ENCODE results near the gene DGKB.
"Not testable (repeated sequence)": the region's sequence is repeated elsewhere in the genome, so short reads cannot be mapped to it uniquely, and the experiment has no call there.

The DGKB gene

GRCh38 chr7:14292737-14293136 is 609.8 kb downstream of the DGKB start:
- no peak for DNase-seq (ENCODE audit: low spot score)

GRCh38 chr7:14289957-14290356 is 612.6 kb downstream of the DGKB start:
- no peak for DNase-seq (ENCODE audit: low spot score)

DNA sequence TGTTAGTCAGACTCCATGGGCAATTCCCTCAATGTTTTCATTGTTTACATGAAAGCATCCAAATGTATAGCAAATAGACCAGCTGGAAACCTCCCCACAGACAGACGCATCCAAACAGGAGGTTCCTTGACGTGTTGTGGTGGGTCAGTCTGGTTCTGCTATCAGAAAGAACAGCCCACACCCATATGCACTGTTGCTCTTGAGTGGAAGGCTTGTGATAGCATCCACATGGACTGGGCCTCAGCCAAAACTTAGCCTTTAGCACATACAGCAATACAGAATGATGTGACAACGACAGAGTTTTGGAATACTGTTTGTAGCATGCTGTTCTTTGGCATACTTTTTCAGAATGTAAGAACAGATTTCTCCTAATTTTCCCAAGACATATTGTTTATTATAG is 613.9 kb downstream of the DGKB start:
- no peak for DNase-seq (ENCODE audit: low spot score)

GRCh38 chr7:14287398-14287797 is 615.2 kb downstream of the DGKB start:
- no peak for DNase-seq (ENCODE audit: low spot score)

GRCh38 chr7:14286036-14286435 is 616.5 kb downstream of the DGKB start:
- DNase-seq (ENCODE audit: low spot score), result no peak

- DNase-seq (ENCODE audit: low spot score), result not testable (repeated sequence)
Observed at GRCh38 chr7:14279065-14279871, 623.3 kb downstream of the DGKB start.

GRCh38 chr7:14275356-14275755 is 627.2 kb downstream of the DGKB start:
- DNase-seq (ENCODE audit: low spot score), result no peak

DNA sequence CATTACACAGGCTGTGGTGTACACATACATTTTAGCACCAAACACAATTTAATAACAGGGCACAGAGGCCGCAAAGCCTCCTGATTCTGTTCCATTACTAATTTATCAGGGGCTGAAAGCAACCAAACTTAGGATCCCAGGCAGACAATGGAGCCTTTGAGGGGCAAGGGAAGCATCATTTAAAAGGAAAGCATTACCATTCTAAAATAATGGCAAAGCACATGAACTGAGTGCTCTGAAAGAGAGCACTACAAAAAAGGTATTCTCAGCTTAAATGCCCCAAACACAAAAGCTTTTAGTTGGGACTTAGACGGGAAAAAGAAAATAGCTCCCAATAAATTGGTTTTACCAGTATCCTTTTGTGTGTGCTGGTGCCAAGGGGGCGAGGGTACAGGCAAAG is 631.1 kb downstream of the DGKB start:
- no peak for DNase-seq (ENCODE audit: low spot score)

DNA sequence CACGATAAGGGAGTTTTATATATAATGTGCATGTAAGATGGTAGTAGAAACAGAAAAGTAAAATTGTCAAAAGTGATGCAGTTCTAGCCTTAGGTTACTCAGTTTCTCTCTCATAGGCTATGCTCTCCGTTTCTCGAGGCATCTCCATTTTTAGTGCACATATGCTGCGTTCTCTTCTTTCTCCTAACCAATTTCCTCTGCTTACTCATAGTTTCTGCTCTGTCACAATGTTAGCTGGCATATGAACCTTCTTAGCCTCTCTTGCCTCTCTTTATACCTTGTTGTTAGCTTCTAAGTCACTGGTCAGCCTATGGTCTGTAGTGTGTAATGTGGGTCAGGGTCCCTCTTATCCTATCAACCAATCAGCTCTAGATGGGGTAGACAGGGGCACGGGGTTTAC is 632.5 kb downstream of the DGKB start:
- no peak for DNase-seq (ENCODE audit: low spot score)

- DNase-seq (ENCODE audit: low spot score), result no peak
Observed at GRCh38 chr7:14260011-14260410, 642.5 kb downstream of the DGKB start.

DNA sequence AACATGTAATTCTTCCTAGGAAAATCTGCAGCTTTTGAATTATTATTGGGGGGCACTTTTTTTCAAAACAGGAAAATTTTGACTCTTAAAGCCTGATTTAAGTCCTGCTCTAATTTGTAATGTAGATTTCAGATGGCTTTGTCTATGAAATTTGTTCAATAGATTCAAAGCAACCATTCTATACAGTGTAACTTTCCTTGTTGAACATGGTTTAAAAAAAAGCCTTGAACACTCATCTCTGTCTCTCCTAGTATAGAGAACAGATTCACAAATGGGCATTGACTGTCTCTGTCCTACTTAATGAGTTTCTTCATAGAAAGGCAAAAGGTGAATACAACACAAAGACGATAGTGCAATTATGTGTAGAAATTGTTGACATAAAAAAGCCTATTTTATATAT is 643.7 kb downstream of the DGKB start:
- no peak for DNase-seq (ENCODE audit: low spot score)

DNA sequence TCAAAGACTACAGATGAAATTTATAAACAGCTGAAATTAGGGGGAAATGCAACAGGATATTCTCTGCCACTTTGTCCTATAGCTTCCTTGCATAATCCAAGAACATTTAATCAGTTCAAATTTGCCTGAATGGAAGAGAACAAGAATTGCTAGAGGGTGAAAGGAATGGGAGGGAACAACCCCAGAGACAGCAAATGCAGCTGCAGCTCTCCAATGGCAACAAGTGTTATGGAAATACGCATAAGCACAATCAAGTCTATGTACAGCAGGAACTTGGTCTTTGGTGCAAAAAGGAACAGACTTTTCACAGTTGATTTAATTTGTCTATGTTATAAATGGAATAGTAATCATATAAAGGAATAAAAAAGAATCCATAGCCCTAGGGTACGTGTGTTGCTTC is 644.1 kb downstream of the DGKB start:
- no peak for DNase-seq (ENCODE audit: low spot score)

DNA sequence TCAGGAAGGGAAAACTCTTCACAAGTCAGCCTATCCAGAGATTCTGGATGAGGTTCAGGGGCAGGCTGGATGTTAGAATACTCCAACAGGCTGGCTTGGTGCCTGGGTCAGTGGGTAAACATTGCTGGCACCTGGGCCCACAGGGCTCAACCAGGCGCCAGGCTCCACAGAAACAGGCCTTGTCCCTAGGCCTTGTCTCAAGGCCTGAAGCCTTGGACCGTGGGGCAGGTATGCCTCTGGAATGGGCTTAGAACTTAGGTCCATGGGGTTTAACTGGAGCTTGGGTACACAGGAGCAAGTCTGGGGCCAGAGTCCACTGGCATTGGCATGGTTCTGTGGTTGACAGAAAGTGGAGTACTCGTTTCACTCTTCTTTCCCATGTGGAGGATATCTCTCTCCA is 650.1 kb downstream of the DGKB start:
- DNase-seq (ENCODE audit: low spot score), result no peak

DNA sequence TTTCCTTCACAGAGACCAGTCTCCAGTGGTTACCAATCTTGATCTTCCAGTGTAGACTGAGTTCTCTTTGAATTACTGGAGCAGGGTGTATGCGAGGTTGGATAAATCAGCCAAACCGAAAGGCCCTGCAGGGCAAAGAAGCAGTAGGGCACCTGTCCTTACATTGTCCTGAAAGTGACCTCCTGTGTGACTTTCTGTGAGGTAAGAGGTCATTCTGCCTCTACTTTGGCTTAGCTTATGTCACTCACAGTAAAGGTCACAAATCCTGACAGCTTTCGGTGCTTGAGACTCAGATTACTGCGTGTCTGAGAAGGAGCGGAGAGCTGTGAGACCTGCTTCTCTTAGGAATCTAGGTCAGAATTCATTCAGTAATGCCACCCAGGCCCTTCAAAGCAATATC is 660.4 kb downstream of the DGKB start:
- DNase-seq (ENCODE audit: low spot score), result no peak

GRCh38 chr7:14236834-14237233 is 665.7 kb downstream of the DGKB start:
- DNase-seq (ENCODE audit: low spot score), result no peak

DNA sequence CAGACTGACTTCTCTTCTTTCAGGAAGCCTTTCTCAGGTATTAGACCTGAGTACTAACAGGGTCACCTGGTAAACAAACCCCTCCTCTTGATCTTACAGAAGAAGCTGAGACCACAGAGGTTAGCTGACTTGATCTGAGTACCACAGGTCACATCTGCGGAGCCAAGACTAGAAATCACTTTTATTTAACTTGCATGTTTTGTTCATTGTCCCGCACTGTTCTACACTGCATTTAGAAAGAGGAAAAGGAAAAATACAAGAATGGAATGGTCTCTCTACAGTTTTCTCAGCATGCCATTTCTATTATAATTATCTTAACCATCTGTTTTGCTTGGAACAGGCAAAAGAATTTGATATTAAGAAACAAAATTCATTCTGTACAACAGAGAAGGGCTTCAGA is 667.5 kb downstream of the DGKB start:
- DNase-seq (ENCODE audit: low spot score), result no peak

GRCh38 chr7:14233868-14234369 is 668.6 kb downstream of the DGKB start:
- DNase-seq (ENCODE audit: low spot score), result no peak

DNA sequence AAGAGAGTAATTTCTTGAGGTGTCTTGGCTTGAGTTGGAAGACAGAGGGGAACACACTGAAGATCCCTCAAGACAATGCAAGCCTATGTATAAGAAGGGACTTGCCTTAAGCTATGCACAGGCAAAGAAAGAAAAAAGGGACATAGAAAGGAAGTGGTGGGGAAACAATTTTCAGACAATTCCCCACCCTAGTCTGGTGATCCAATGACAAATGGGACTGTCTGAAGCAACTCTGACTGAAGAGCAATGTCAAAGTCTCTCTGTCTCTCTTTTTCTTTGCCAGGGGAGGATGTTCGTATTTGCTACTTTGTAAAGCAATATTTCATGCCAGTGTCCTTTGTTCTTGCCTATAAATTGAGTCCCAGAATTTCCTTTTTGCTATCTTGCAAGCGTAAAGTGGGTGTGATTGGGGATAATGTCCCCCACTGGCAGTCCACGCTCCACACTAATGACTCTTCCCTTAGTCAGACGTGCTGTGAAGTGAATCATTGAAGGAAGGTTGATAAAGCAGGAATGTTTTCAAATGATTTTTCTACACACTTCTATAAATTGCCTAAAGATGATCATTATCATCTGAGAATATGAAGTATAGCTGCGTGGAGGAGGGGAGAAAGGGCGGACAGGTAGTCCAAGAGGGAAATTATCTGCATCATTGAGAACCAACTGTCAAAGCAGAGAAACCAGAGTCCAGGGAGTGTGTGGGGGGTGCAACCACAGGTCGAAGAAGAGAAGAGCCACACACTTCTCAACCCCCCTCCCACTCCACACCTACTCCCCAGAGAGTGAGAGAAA is 669.3 kb downstream of the DGKB start:
- peak; percentile 5 for DNase-seq (ENCODE audit: low spot score)

- no peak for DNase-seq (ENCODE audit: low spot score)
Observed at GRCh38 chr7:14229047-14229446, 673.5 kb downstream of the DGKB start.

GRCh38 chr7:14228341-14228740 is 674.2 kb downstream of the DGKB start:
- no peak for DNase-seq (ENCODE audit: low spot score)

DNA sequence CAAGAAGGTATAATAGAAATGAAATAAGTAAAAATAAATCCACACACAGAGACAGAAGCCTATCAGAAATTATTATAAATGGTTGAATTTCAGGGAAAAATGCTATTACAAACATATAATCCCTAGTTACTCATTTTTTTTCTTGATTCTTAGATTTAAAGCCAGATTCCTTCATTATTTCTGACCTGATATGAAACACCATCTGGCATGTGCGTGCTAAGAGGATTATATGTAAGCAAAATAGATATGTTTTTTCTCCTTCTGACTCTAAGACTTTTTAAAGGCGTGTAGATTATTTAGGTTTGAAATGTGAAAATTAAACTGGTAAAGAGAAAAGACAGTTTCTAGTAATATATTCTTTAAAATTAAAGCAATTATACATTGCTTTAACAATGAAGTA is 676.4 kb downstream of the DGKB start:
- DNase-seq (ENCODE audit: low spot score), result no peak

- DNase-seq (ENCODE audit: low spot score), result no peak
Observed at GRCh38 chr7:14219125-14219524, 683.4 kb downstream of the DGKB start.

GRCh38 chr7:14218338-14218737 is 684.2 kb downstream of the DGKB start:
- no peak for DNase-seq (ENCODE audit: low spot score)
